Nephron progenitor cell (in vitro differentiated cells): ENCODE measurements around the gene RSPO3.

Experiments used
- DNase-seq: peaks from one replicate; pipeline ENCODE4 v3.0.0; 2021
- H3K27ac Mint-ChIP-seq: 2 replicates; pipeline ENCODE4 v1.8.0; 2021; ENCODE audit warnings: mild to moderate bottlenecking, moderate library complexity, mixed read lengths
- H3K27me3 Mint-ChIP-seq: 2 replicates; pipeline ENCODE4 v1.8.0; 2021; ENCODE audit warnings: mild to moderate bottlenecking, low read depth, mixed read lengths; ENCODE audit not compliant: poor library complexity
- H3K36me3 Mint-ChIP-seq: 2 replicates; pipeline ENCODE4 v1.8.0; 2021; ENCODE audit warnings: low read depth, mixed read lengths
- H3K4me1 Mint-ChIP-seq: 2 replicates; pipeline ENCODE4 v1.8.0; 2021; ENCODE audit warnings: mixed read lengths
- H3K4me3 Mint-ChIP-seq: 2 replicates; pipeline ENCODE4 v1.8.0; 2021; ENCODE audit warnings: mild to moderate bottlenecking, moderate library complexity, mixed read lengths
- H3K9me3 Mint-ChIP-seq: 2 replicates; pipeline ENCODE4 v1.8.0; 2021; ENCODE audit warnings: mild to moderate bottlenecking, moderate library complexity, mixed read lengths
- TF ChIP-seq, protein P1 (sequence below): fragments of 200-600 bp; sonication (generic); IDR thresholded peaks from 2 replicates; pipeline ENCODE4 v1.5.0; 2021; ENCODE audit warnings: antibody characterized with exemption

Gene RSPO3

DNA sequence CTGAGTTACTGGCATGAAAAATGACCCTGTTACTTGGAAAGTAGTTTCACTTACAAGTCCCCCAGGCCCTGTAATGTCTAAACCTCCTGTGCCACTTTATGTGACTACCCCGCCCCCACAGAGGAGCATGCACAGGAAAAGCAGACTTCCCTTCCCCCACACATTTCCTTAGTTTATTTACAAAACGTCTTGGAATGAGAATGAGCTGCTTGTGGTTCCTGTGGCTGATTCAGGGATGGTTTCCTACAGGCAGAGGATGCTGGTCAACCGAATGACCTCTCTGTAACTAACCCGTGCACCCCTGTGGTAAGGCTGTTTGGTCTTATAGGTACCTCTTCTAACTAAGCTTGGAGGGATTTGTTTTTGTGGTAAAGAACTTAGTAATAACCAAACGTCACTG is 28.5 kb downstream of the RSPO3 start:
- Mint-ChIP-seq H3K4me1 (peaks cover 68% of the 10 kb centered on the region), H3K4me3 (peak overlapping the region; percentile 55), H3K36me3 (peaks cover 24% of the 10 kb centered on the region), H3K27ac (peak overlapping the region; percentile 79), H3K9me3 (no peaks in the 10 kb centered on the region), H3K27me3 (no peaks in the 10 kb centered on the region)
- TF ChIP-seq, protein P1, sequence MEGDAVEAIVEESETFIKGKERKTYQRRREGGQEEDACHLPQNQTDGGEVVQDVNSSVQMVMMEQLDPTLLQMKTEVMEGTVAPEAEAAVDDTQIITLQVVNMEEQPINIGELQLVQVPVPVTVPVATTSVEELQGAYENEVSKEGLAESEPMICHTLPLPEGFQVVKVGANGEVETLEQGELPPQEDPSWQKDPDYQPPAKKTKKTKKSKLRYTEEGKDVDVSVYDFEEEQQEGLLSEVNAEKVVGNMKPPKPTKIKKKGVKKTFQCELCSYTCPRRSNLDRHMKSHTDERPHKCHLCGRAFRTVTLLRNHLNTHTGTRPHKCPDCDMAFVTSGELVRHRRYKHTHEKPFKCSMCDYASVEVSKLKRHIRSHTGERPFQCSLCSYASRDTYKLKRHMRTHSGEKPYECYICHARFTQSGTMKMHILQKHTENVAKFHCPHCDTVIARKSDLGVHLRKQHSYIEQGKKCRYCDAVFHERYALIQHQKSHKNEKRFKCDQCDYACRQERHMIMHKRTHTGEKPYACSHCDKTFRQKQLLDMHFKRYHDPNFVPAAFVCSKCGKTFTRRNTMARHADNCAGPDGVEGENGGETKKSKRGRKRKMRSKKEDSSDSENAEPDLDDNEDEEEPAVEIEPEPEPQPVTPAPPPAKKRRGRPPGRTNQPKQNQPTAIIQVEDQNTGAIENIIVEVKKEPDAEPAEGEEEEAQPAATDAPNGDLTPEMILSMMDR: no peak
- peak; percentile 53 for DNase-seq

DNA sequence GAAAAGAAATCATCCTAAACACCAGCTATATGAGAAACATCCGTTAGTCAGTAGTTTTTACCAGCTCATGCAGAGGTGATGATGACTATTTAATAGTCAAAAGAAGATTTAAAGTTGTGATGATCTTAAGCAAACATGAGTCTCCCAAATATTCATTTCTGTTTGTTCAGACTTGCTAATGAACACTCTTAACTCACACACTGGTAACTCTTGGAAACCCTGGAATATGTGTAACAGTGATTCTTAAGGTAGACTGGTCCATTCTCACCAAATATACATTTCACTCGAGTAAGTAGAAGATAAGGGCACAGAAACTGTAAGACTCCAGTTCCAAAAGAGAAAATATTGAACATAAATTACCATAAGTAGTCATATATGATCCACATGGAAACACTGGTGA is 29.1 kb downstream of the RSPO3 start:
- H3K27me3 Mint-ChIP-seq: no peaks in the 10 kb centered on the region
- DNase-seq: no peak
- peaks cover 23% of the 10 kb centered on the region for H3K36me3 Mint-ChIP-seq
- TF ChIP-seq, protein P1: no peak
- H3K9me3 Mint-ChIP-seq: no peaks in the 10 kb centered on the region
- H3K4me3 Mint-ChIP-seq: peak overlapping the region; percentile 55
- H3K27ac Mint-ChIP-seq: peak overlapping the region; percentile 79
- peaks cover 74% of the 10 kb centered on the region for H3K4me1 Mint-ChIP-seq

GRCh38 chr6:127148511-127148910 is 30.0 kb downstream of the RSPO3 start:
- Mint-ChIP-seq H3K4me3 (no peak overlapping the region), H3K27me3 (no peaks in the 10 kb centered on the region), H3K27ac (no peak overlapping the region), H3K4me1 (peaks cover 78% of the 10 kb centered on the region), H3K36me3 (peaks cover 24% of the 10 kb centered on the region), H3K9me3 (no peaks in the 10 kb centered on the region)
- TF ChIP-seq, protein P1: no peak
- no peak for DNase-seq

GRCh38 chr6:127154509-127154908 is 36.0 kb downstream of the RSPO3 start:
- H3K4me3 Mint-ChIP-seq: no peak overlapping the region
- no peak for DNase-seq
- H3K27me3 Mint-ChIP-seq: no peaks in the 10 kb centered on the region
- peaks cover 50% of the 10 kb centered on the region for H3K36me3 Mint-ChIP-seq
- peaks cover 5% of the 10 kb centered on the region for H3K9me3 Mint-ChIP-seq
- no peak overlapping the region for H3K27ac Mint-ChIP-seq
- TF ChIP-seq, protein P1: no peak
- peaks cover 30% of the 10 kb centered on the region for H3K4me1 Mint-ChIP-seq

DNA sequence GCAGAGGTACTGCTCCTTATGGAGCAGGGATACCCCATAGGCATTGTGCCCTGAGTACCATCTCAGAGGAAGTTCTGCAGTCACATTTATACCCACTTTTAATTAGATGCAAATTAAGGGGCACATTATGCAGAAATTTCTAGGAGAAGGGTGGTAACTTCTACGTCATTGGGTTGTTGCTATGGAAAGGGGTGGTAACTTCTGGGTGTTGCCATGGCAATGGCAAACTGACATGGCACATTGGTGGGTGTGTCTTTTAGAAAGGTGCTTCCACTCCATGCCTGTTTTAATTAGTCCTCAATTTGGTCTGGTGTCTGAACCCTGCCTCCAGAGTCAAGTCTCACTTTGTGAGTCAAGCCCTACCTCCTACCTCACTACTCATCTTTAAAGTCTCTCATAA is 42.0 kb downstream of the RSPO3 start:
- Mint-ChIP-seq H3K9me3 (peaks cover 14% of the 10 kb centered on the region), H3K36me3 (peaks cover 78% of the 10 kb centered on the region), H3K27ac (no peak overlapping the region), H3K4me3 (no peak overlapping the region), H3K4me1 (peaks cover 32% of the 10 kb centered on the region), H3K27me3 (no peaks in the 10 kb centered on the region)
- no peak for DNase-seq
- TF ChIP-seq, protein P1: no peak

DNA sequence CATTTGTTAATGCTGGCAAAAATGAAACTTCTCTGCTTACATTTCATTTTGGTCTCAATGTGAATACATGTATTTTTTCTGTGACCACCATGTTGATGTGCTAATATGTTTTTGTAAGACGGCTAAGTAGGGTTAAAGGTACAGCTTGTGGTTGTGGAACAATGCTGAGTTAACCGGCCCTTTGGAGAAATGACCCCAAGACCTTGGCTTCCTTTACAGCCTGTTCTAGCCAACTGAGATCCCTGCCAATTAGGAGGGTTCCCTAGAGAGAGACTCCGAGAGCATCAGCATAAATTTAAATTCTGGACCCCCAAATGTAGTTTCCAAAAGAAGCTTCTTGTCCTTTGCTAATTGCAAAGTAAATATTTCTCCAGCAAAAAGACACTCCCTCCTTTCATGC is 44.4 kb downstream of the RSPO3 start:
- TF ChIP-seq, protein P1: no peak
- Mint-ChIP-seq H3K4me1 (peaks cover 34% of the 10 kb centered on the region), H3K27ac (peak overlapping the region; percentile 85), H3K27me3 (no peaks in the 10 kb centered on the region), H3K4me3 (no peak overlapping the region), H3K36me3 (peaks cover 82% of the 10 kb centered on the region), H3K9me3 (peaks cover 25% of the 10 kb centered on the region)
- no peak for DNase-seq
